A172 (cell line): ENCODE results near the gene TPRX1. TPM values are rescaled to one million over a fixed set of nuclear protein-coding genes. Genes with fewer than 3 reads are reported as not detected.
"Not testable (repeated sequence)": the region's sequence is repeated elsewhere in the genome, so short reads cannot be mapped to it uniquely, and the experiment has no call there.

Experiments used
- DNase-seq: peaks from one replicate; pipeline ENCODE4 v3.0.0-alpha.2; 2015; ENCODE audit warnings: low spot score
- total RNA-seq: library from RNA; depleted of rRNA; stranded (reverse); fragments of >200 nt; shearing (Covaris generic); gene quantifications from 2 replicates; pipeline ENCODE4 v1.2.3, GENCODE V29; 2014

The TPRX1 gene
- total RNA-seq, 1 experiment from 2014 or later: not detected

DNA sequence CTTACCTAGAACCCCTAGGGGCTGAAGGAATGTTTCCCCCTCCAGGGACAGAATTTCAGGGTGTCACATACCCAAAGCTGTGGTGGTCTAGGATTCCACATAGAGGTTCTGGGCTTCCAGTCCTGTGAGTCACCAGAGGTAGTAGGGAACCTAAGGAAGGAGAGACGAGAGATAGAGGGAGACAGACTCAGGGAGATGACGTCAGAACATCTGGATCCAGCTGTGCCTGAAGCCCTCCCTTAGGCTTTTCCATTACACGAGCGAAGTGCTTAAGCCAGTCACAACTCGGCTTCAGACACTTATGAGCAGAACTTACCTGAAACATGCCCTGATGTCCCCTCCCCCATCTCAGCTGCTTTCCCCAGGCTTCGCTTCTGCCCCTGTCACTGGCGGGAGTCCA is 37.7 kb downstream of the TPRX1 start:
- DNase-seq: no peak

- DNase-seq: no peak
These were observed 38.1 kb downstream of the TPRX1 start for GRCh38 chr19:47766359-47766620.

DNA sequence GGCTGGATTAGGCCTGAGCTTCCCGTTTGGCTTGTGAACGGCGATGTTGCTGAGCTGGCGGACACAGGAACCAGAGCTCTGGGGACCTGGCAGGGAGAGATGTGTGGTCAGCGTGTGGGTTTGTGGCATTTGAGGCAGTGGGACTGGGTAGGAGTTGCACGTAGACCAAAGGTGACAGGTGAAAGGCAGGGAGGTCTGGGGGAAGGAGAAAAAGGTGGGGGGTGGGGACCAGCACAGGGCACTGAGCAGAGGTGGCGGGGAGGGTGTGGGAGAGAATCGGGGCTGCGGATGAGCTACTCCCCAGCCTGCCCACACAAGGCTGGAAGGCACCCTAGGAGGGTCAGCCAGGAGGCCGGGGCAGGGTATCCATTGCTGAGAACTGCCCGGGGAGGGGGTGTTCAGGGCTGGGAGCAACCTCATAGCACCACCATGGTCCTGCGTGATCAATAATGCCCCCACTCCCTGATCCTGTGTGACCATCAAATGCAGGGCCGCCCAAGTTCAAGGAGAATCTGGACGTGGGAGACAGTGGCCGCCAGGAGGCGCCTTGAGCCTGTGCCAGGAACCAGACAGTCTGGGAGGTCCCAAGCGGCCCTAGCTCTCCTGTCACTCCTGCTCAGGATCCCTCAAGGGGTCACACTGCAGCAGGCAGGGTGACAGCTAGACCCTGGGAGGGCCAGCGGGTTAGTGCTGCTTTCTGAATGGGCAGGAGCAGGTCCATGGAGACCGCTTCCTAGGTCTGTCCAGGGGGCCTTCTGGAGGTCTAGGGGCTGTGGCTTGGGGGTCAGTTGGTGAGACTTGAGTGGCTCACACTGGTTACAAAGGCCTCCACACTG is 38.6 kb downstream of the TPRX1 start:
- no peak for DNase-seq

- not testable (repeated sequence) for DNase-seq
These were observed 39.6 kb downstream of the TPRX1 start for GRCh38 chr19:47764705-47765104.

GRCh38 chr19:47762615-47763308 is 41.6 kb downstream of the TPRX1 start:
- DNase-seq: no peak

DNA sequence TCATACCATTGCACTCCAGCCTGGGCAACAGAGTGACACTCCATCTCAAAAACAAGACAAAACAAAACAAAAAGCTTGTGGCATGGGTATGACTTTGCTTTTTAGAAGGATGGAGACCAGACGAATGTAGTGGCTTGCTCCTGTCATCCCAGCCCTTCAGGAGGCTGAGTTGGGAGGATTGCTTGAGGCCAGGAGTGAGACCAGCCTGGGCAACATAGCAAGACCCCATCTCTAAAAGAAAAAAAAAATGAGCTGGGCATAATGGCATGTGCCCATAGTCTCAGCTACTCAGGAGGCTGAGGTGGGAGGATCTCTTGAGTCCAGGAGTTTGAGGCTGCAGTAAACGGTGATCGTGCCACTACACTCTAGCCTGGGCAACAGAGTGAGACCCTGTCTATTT is 42.2 kb downstream of the TPRX1 start:
- no peak for DNase-seq

GRCh38 chr19:47761566-47761965 is 42.8 kb downstream of the TPRX1 start:
- DNase-seq: no peak

DNA sequence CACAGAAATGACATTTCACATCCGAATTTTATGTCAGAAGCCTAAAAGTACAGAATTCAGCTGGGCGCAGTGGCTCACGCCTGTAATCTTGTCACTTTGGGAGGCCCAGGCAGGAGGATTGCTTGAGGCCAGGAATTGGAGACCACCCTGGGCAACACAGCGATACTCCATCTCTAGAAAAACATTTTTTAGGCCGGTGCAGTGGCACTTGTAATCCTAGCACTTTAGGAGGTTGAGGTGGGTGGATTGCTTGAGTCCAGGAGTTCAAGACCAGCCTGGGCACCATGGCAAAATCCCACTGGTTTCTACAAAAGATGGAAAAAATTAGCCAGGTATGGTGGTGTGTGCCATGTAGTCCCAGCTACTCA is 43.7 kb downstream of the TPRX1 start:
- no peak for DNase-seq

DNA sequence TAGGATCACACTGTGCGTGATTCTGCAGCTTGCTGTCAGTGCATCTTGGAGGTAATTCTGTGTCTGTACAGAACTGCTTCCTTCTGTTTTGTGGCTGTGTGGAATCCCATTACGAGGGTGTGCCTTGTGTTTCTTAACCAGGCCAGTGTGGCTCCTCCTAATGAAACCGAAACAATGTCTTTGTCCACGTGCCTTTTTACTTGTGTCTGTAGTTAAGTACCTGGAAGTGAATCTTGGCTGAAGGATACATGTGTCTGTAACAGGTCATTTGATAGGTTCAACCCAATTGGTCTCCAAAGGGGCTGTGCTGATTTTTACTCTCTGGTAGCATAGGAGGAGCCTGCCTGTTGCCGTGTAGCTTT is 45.9 kb downstream of the TPRX1 start:
- no peak for DNase-seq

DNA sequence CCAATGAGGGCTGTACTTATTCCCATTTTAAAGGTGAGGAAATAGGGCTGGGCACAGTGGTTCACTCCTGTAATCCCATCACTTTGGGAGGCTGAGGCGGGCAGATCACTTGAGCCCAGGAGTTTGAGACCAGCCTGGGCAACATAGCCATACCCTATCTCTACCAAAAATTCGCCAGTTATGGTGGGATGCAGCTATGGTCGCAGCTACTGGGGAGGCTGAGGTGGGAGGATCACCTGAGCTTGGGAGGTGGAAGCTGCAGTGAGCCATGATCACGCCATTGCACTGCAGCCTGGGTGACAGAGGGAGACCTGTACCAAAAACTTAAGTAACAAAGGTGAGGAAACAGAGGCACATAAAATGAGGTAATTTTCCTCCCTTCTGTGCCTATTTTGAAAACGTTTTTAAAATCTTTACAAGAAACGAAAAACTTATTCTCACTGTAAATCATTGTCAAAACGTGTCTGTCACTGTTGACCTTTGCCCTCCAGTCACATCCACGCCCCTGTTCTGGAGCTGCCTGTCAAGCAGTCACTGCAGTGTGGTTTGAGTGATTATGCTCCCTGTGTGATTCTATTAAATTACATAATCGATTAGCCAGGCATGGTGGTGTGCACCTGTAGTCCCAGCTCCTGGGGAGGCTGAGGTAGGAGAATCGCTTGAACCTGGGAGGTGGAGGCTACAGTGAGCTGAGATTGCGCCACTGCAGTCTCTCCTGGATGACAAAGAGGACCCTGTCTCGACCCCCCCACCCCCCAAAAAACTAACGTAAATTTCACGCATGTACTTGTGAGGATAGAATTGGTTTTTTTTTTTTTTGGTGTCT is 46.5 kb downstream of the TPRX1 start:
- DNase-seq: no peak

DNA sequence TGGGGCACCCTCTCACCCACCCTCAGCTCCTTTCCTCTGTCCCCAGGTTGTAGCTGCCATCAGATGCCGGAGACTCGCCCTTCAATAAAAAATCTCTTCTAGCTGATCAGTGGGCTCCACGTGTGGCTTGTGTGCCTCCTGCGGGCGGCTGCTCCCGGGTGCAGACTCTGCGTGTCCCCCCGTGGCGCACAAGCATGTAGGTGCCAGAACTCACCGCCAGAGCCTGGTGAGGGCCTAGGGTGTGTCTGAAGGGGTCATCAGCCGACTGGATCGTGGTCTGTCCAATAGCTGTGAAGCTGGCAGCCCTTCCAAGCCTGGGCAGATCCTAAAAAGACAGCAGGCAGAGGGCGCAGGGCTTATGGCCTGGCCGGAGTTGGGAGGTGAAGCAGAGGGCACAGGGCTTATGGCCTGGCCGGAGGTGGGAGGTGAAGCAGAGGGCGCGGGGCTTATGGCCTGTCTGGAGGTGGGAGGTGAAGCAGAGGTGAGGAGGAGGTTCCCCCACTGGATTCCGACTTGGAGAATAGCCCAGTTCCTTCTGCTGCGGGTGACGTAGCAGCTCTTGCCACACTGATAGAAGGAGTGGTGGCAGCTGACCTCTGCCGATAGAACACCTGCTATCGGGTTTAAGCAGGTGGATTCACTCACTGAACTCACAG is 47.3 kb downstream of the TPRX1 start:
- DNase-seq: no peak

DNA sequence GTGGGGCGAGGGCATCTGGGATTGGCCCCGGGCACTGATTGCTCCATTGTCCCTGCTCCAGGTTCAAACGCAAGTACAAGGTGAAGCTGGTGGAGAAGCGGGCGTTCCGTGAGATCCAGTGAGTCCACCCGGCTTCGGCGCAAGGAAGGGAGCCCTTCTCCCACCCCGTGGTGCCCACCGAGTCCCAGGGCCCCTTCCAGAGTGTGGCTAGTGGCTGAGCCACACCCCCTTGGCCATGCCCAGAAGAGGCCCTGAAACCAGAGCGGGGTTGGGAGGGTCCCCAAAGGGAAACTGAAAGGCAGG is 47.8 kb downstream of the TPRX1 start:
- DNase-seq: no peak

DNA sequence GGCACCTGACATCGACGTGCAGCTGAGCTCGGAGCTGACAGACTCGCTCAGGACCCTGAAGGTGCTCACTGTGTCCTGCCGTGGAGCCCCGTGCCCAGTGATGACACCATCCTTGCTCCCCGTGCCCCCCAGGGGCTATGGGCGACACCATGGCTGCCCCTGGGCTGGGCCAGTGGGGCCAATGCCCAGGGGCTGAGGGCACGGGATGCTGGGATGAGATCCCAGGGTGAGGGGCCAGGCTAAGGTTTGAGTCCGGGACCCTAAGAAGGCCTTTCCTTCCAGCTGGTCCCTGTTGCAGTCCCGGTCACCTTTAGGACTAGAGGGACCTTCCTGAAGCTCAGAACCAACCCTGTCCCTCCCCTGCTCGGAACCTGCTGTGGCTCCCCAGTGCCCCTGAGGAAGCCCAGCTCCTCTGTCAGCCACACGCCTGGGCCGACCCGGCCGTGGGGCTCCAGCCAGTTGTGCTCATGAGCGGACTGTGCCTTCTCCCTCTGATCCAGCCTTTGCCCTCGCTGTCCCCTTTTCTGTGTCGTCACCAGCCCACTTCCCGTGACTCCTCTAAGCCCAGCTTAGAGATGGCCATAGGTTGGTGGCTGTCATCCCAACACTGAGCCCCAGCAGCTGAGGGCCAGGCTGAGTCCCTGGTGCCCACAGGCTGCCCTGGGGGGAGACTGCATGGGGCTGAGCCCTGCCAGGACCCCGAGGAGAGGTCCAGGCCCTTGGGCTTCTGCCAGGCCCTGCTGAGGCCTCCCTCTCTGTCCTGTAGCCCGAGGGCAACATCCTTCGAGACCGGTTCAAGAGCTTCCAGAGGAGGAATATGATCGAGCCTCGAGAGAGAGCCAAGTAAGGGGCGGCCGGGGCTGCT is 48.4 kb downstream of the TPRX1 start:
- DNase-seq: no peak

GRCh38 chr19:47755065-47755761 is 49.1 kb downstream of the TPRX1 start:
- no peak for DNase-seq

GRCh38 chr19:47754206-47755064 is 49.9 kb downstream of the TPRX1 start:
- DNase-seq: no peak

DNA sequence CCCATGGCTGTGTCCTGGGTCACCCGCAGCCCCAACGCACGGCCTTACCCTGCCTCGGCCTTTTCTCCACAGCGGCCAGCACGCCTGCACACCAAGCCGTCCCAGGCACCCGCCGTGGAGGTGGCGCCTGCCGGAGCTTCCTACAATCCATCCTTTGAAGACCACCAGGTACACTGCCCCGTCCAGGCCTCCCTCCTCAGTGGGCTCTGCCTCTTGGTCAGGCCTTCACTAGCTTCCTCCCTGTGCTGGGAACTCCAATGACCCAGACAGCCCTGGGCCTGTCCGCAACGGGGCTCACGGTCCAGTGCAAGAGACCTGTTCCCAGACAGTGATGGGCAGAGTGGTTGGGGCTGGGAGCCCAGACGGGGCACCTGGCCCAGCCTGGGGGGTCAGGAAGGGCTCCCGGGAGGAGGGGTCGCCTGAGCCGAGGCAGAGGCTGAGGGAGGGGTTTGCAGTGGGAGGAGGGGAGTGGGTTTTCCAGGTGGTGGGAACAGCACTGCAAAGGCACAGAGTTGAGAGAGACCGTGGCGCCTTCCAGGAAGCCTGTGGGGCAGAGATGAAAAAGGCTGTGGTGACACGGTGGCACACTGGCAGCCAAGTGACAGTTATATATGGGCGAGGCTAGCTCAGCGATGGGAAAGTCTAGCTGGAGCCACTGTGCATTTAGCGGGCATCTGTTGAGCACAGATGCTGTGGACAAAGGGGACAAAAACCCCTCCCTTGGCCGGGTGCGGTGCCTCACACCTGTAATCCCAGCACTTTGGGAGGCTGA is 51.7 kb downstream of the TPRX1 start:
- no peak for DNase-seq
